Medulla oblongata (tissue), 1 donor: ENCODE results near the gene BDKRB1.
"Not testable (repeated sequence)": the region's sequence is repeated elsewhere in the genome, so short reads cannot be mapped to it uniquely, and the experiment has no call there.

Source experiments
- DNase-seq: peaks from one replicate; pipeline ENCODE4 v3.0.0-alpha.2; 2015; ENCODE audit errors: extremely low spot score

BDKRB1 gene

GRCh38 chr14:96233661-96234060 is 22.3 kb upstream of the BDKRB1 start:
- no peak for DNase-seq

GRCh38 chr14:96235426-96235825 is 20.6 kb upstream of the BDKRB1 start:
- no peak for DNase-seq

GRCh38 chr14:96237641-96238040 is 18.4 kb upstream of the BDKRB1 start:
- DNase-seq = no peak

- DNase-seq = no peak
These were observed 17.2 kb upstream of the BDKRB1 start for GRCh38 chr14:96238676-96239265.

- no peak for DNase-seq
These were observed 16.3 kb upstream of the BDKRB1 start for GRCh38 chr14:96239711-96240141.

- no peak for DNase-seq
These were observed 15.4 kb upstream of the BDKRB1 start for GRCh38 chr14:96240641-96241040.

- no peak for DNase-seq
These were observed 13.9 kb upstream of the BDKRB1 start for GRCh38 chr14:96242126-96242525.

- peak; percentile 7 for DNase-seq
These were observed 12.2 kb upstream of the BDKRB1 start for GRCh38 chr14:96243785-96244184.

- DNase-seq = not testable (repeated sequence)
These were observed 10.9 kb upstream of the BDKRB1 start for GRCh38 chr14:96245074-96245473.

GRCh38 chr14:96245710-96246538 is 10.1 kb upstream of the BDKRB1 start:
- DNase-seq = no peak

- no peak for DNase-seq
These were observed 9.5 kb upstream of the BDKRB1 start for GRCh38 chr14:96246539-96246847.

GRCh38 chr14:96247031-96247430 is 9.0 kb upstream of the BDKRB1 start:
- DNase-seq = no peak

- no peak for DNase-seq
These were observed 7.0 kb upstream of the BDKRB1 start for GRCh38 chr14:96249029-96249428.

GRCh38 chr14:96250485-96250884 is 5.5 kb upstream of the BDKRB1 start:
- DNase-seq = no peak

GRCh38 chr14:96251656-96252155 is 4.3 kb upstream of the BDKRB1 start:
- DNase-seq = no peak

GRCh38 chr14:96252323-96252998 is 3.5 kb upstream of the BDKRB1 start:
- no peak for DNase-seq

GRCh38 chr14:96252999-96253539 is 2.9 kb upstream of the BDKRB1 start:
- no peak for DNase-seq

- no peak for DNase-seq
These were observed 1.3 kb upstream of the BDKRB1 start for GRCh38 chr14:96254687-96255086.

GRCh38 chr14:96256407-96256806 is 397 bp downstream of the BDKRB1 start:
- no peak for DNase-seq

- DNase-seq = no peak
These were observed 1.0 kb downstream of the BDKRB1 start for GRCh38 chr14:96257056-96257455.

- DNase-seq = no peak
These were observed 1.9 kb downstream of the BDKRB1 start for GRCh38 chr14:96257900-96258299.

GRCh38 chr14:96260341-96260821 is 4.4 kb downstream of the BDKRB1 start:
- DNase-seq = no peak
